Hematopoietic multipotent progenitor cell treated with erythropoietin and hydrocortisone succinate and interleukin-3 and kit ligand, for 6 days (in vitro differentiated cells): ENCODE data around the gene HNF1A.

Experiments
- DNase-seq: peaks from one replicate; pipeline ENCODE4 v3.0.0-alpha.2; 2015

Gene HNF1A

GRCh38 chr12:120960657-120961056, 17.7 kb upstream of the HNF1A start:
- no peak for DNase-seq

GRCh38 chr12:120961604-120962531, 16.5 kb upstream of the HNF1A start:
- peak; percentile 41 for DNase-seq

GRCh38 chr12:120962532-120963020, 15.8 kb upstream of the HNF1A start:
- no peak for DNase-seq

- DNase-seq: no peak
Observed at GRCh38 chr12:120964298-120964697, 14.0 kb upstream of the HNF1A start.

GRCh38 chr12:120965534-120966091, 12.7 kb upstream of the HNF1A start:
- DNase-seq: no peak

GRCh38 chr12:120970310-120970709, 8.0 kb upstream of the HNF1A start:
- no peak for DNase-seq

- DNase-seq: peak; percentile 92
Observed at GRCh38 chr12:120971299-120972180, 6.8 kb upstream of the HNF1A start.

- no peak for DNase-seq
Observed at GRCh38 chr12:120972870-120973543, 5.3 kb upstream of the HNF1A start.

GRCh38 chr12:120977531-120978295, 630 bp upstream of the HNF1A start:
- DNase-seq: no peak

- DNase-seq: no peak
Observed at GRCh38 chr12:120979220-120979861, 998 bp downstream of the HNF1A start.

GRCh38 chr12:120979862-120980696, 1.7 kb downstream of the HNF1A start:
- DNase-seq: no peak

GRCh38 chr12:120980800-120981368, 2.5 kb downstream of the HNF1A start:
- no peak for DNase-seq

- DNase-seq: no peak
Observed at GRCh38 chr12:120981407-120981941, 3.1 kb downstream of the HNF1A start.

- no peak for DNase-seq
Observed at GRCh38 chr12:120982659-120983058, 4.3 kb downstream of the HNF1A start.

GRCh38 chr12:120983759-120984158, 5.4 kb downstream of the HNF1A start:
- DNase-seq: no peak

GRCh38 chr12:120984351-120984898, 6.1 kb downstream of the HNF1A start:
- DNase-seq: no peak

GRCh38 chr12:120988234-120988633, 9.9 kb downstream of the HNF1A start:
- DNase-seq: no peak

GRCh38 chr12:120988658-120989057, 10.3 kb downstream of the HNF1A start:
- DNase-seq: no peak

- no peak for DNase-seq
Observed at GRCh38 chr12:120989687-120990086, 11.3 kb downstream of the HNF1A start.
